Mesendoderm (in vitro differentiated cells): Measurements from ENCODE around the gene PPP3CB.
A peak's percentile ranks its signal among the peaks of the same experiment; 100 is the strongest.

ENCODE experiments used
- DNase-seq: peaks from one replicate; pipeline ENCODE4 v3.0.0; 2013
- H2AK5ac ChIP-seq: 2 replicates; pipeline ENCODE4 v1.6.1; 2013; ENCODE audit warnings: low read length, inconsistent platforms
- H2BK120ac ChIP-seq: 2 replicates; pipeline ENCODE4 v1.6.1; 2013; ENCODE audit warnings: low read depth, mild to moderate bottlenecking, low read length, moderate library complexity, mixed read lengths
- H2BK15ac ChIP-seq: replicated peaks from 2 replicates; pipeline ENCODE4 v1.6.1; 2013; ENCODE audit warnings: low read depth, mild to moderate bottlenecking, moderate library complexity
- H2BK5ac ChIP-seq: 2 replicates; pipeline ENCODE4 v1.6.1; 2013; ENCODE audit warnings: low read length, inconsistent platforms
- H3K18ac ChIP-seq: 2 replicates; pipeline ENCODE4 v1.6.1; 2013; ENCODE audit warnings: mild to moderate bottlenecking, low read length, mixed read lengths
- H3K23ac ChIP-seq: one replicate; pipeline ENCODE4 v1.6.1; 2013; ENCODE audit warnings: low read length
- H3K27ac ChIP-seq: 2 replicates; pipeline ENCODE4 v1.5.1; 2013; ENCODE audit warnings: low read depth, mild to moderate bottlenecking, inconsistent platforms, low read length, moderate library complexity
- H3K27me3 ChIP-seq: 2 replicates; pipeline ENCODE4 v1.6.1; 2013; ENCODE audit warnings: low read length, control low read depth, mild to moderate bottlenecking, inconsistent platforms; ENCODE audit not compliant: insufficient read depth, poor library complexity
- H3K36me3 ChIP-seq: 2 replicates; pipeline ENCODE4 v1.6.1; 2013; ENCODE audit warnings: low read length, inconsistent platforms; ENCODE audit not compliant: control insufficient read depth, insufficient read depth
- H3K4ac ChIP-seq: one replicate; pipeline ENCODE4 v1.6.1; 2013; ENCODE audit warnings: low read depth, mild to moderate bottlenecking, low read length, moderate library complexity
- H3K4me1 ChIP-seq: 2 replicates; pipeline ENCODE4 v1.6.1; 2013; ENCODE audit warnings: low read depth, low read length, inconsistent platforms; ENCODE audit not compliant: control insufficient read depth
- H3K4me2 ChIP-seq: 2 replicates; pipeline ENCODE4 v1.6.1; 2013; ENCODE audit warnings: low read length
- H3K4me3 ChIP-seq: 2 replicates; pipeline ENCODE4 v1.5.1; 2013; ENCODE audit warnings: mild to moderate bottlenecking, low read length
- H3K56ac ChIP-seq: one replicate; pipeline ENCODE4 v1.6.1; 2013; ENCODE audit warnings: low read length
- H3K79me1 ChIP-seq: 2 replicates; pipeline ENCODE4 v1.6.1; 2013; ENCODE audit warnings: low read length, inconsistent platforms
- H3K79me2 ChIP-seq: 2 replicates; pipeline ENCODE4 v1.6.1; 2013; ENCODE audit warnings: mild to moderate bottlenecking, low read length; ENCODE audit not compliant: control insufficient read depth, insufficient read depth
- H3K9ac ChIP-seq: 2 replicates; pipeline ENCODE4 v1.6.1; 2013; ENCODE audit warnings: low read length, inconsistent platforms
- H4K5ac ChIP-seq: one replicate; pipeline ENCODE4 v1.6.1; 2013; ENCODE audit warnings: low read length
- H4K8ac ChIP-seq: one replicate; pipeline ENCODE4 v1.6.1; 2013; ENCODE audit warnings: low read depth, mild to moderate bottlenecking, control low read depth, low read length, moderate library complexity
- WGBS: extraction: QIAGEN DNeasy Blood & Tissue Kit; methylation state at CpG from one replicate; pipeline ENCODE4 v1.1.7; 2013; ENCODE audit warnings: low lambda C conversion rate, missing lambda C conversion rate; ENCODE audit not compliant: insufficient coverage; ENCODE audit errors: extremely low coverage; 5-methylcytosine and 5-hydroxymethylcytosine counted together

Gene PPP3CB

DNA sequence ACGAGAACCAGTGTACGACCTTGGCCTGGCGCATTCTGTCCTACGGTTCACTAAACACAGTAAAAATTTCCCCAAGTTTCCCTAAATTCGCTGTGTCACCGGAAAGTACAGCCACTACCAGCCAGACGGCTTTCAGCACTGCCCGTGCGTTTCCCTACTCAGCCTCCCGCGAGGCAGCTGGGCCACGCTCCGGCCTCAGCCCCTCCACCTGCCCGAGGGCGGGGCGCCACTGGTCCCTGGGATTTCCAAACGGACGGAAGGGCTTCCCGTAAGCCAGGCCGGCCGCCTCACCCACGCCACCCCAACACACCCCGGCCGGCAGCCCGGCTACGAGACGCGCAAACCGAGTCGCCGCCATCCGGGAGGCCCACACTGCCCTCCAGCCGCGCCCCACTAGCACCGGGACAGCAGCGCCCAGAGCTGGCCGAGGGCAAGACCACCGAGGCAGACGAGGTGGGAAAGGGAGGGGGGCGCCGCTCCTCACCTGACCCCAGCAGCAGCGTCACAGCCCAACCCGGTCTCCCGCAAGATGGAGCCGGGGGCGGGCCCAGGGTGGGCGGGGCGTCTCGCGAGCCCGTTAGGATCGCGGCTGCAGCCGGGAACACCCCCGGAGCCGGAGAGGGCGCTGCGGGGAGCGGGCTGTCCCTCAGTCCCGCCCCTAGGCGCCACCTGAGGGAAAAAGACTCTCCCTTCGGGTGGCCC lies 82.1 kb downstream of the PPP3CB start, which contains the start of gene ANXA7:
Gene ANXA7 (minus strand): TSS at position 531 of the 702 bp plus-strand sequence. CDS start 13,202 bp downstream, outside the sequence.
- Histone ChIP-seq H3K4me1 (peaks cover 2% of the 10 kb centered on the region), H2BK5ac (peak within 1 kb of the TSS; percentile 83), H3K9ac (peak within 1 kb of the TSS; percentile 81), H3K27ac (peak within 1 kb of the TSS; percentile 76), H3K23ac (peak within 1 kb of the TSS; percentile 74), H2BK15ac (no peak within 1 kb of the TSS), H3K79me2 (peaks cover 16% of the 10 kb centered on the region), H3K27me3 (no peaks in the 10 kb centered on the region), H4K8ac (peak within 1 kb of the TSS; percentile 41), H3K56ac (peak within 1 kb of the TSS; percentile 99), H2AK5ac (no peak within 1 kb of the TSS), H3K4ac (peak within 1 kb of the TSS; percentile 28), H4K5ac (no peak within 1 kb of the TSS), H3K18ac (peak within 1 kb of the TSS; percentile 76), H2BK120ac (peak within 1 kb of the TSS; percentile 75), H3K36me3 (no peaks in the 10 kb centered on the region), H3K4me3 (peak within 1 kb of the TSS; percentile 42), H3K79me1 (peaks cover 10% of the 10 kb centered on the region), H3K4me2 (peak within 1 kb of the TSS; percentile 71)
- no CpG with 5 or more reads among the region's 62 CpGs for WGBS
- peak; percentile 96 for DNase-seq

GRCh38 chr10:73413108-73413527 lies 82.7 kb downstream of the PPP3CB start:
- H3K79me2 ChIP-seq, result peaks cover 16% of the 10 kb centered on the region
- no peak overlapping the region for H2BK120ac ChIP-seq
- no peak overlapping the region for H2BK15ac ChIP-seq
- H3K27me3 ChIP-seq, result no peaks in the 10 kb centered on the region
- H3K56ac ChIP-seq, result peak overlapping the region; percentile 99
- H3K36me3 ChIP-seq, result no peaks in the 10 kb centered on the region
- WGBS, result no CpG with 5 or more reads among the region's 9 CpGs
- peak overlapping the region; percentile 37 for H3K4me2 ChIP-seq
- peaks cover 11% of the 10 kb centered on the region for H3K79me1 ChIP-seq
- peak; percentile 67 for DNase-seq
- peak overlapping the region; percentile 25 for H3K4ac ChIP-seq
- H4K5ac ChIP-seq, result no peak overlapping the region
- peak overlapping the region; percentile 74 for H3K23ac ChIP-seq
- H3K9ac ChIP-seq, result peak overlapping the region; percentile 64
- peaks cover 2% of the 10 kb centered on the region for H3K4me1 ChIP-seq
- peak overlapping the region; percentile 42 for H3K18ac ChIP-seq
- no peak overlapping the region for H2AK5ac ChIP-seq
- H3K27ac ChIP-seq, result peak overlapping the region; percentile 76
- peak overlapping the region; percentile 42 for H3K4me3 ChIP-seq
- H4K8ac ChIP-seq, result no peak overlapping the region
- no peak overlapping the region for H2BK5ac ChIP-seq

- Histone ChIP-seq H3K36me3 (no peaks in the 10 kb centered on the region), H3K9ac (no peak overlapping the region), H3K23ac (no peak overlapping the region), H3K79me1 (peaks cover 11% of the 10 kb centered on the region), H3K4me2 (no peak overlapping the region), H3K79me2 (peaks cover 22% of the 10 kb centered on the region), H3K18ac (no peak overlapping the region), H3K27me3 (no peaks in the 10 kb centered on the region), H2BK5ac (no peak overlapping the region), H4K8ac (no peak overlapping the region), H2BK15ac (no peak overlapping the region), H3K27ac (no peak overlapping the region), H3K4me1 (peaks cover 2% of the 10 kb centered on the region), H3K56ac (no peak overlapping the region), H3K4ac (no peak overlapping the region), H2BK120ac (no peak overlapping the region), H2AK5ac (no peak overlapping the region), H4K5ac (no peak overlapping the region), H3K4me3 (no peak overlapping the region)
- no peak for DNase-seq
- no CpG with 5 or more reads among the region's 1 CpG for WGBS
Observed at GRCh38 chr10:73410897-73411296, 84.9 kb downstream of the PPP3CB start.

DNA sequence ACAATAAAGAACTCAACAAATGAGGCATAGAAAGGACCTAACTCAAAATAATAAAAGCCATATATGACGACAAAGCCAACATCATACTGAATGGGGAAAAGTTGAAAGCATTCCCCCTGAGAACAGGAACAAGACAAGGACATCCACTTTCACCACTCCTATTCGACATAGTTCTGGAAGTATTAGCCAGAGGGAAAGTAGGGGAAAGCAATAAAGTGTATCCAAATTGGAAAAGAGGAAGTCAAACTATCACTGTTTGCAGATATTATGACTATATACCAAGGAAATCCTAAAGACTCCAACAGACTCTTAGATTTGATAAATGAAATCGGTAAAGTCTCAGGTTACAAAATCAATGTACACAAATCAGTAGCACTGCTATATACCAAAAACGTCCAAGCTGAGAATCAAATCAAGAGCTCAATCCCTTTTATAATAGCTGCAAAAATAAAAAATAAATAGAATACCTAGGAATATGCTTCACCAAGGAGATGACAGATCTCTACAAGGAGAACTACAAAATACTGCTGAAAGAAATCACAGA lies 86.8 kb downstream of the PPP3CB start:
- H3K4ac ChIP-seq, result no peak overlapping the region
- no peak overlapping the region for H3K4me2 ChIP-seq
- H3K4me1 ChIP-seq, result peaks cover 2% of the 10 kb centered on the region
- H3K79me2 ChIP-seq, result peaks cover 22% of the 10 kb centered on the region
- WGBS, result no CpG with 5 or more reads among the region's 4 CpGs
- H3K79me1 ChIP-seq, result peaks cover 11% of the 10 kb centered on the region
- no peak overlapping the region for H3K56ac ChIP-seq
- H3K36me3 ChIP-seq, result no peaks in the 10 kb centered on the region
- no peak overlapping the region for H3K18ac ChIP-seq
- H2BK120ac ChIP-seq, result no peak overlapping the region
- H3K23ac ChIP-seq, result no peak overlapping the region
- H2BK15ac ChIP-seq, result no peak overlapping the region
- no peaks in the 10 kb centered on the region for H3K27me3 ChIP-seq
- no peak overlapping the region for H4K5ac ChIP-seq
- no peak overlapping the region for H3K4me3 ChIP-seq
- H4K8ac ChIP-seq, result no peak overlapping the region
- H2AK5ac ChIP-seq, result no peak overlapping the region
- no peak for DNase-seq
- H3K27ac ChIP-seq, result no peak overlapping the region
- no peak overlapping the region for H3K9ac ChIP-seq
- no peak overlapping the region for H2BK5ac ChIP-seq

- no peak overlapping the region for H3K4me3 ChIP-seq
- H4K5ac ChIP-seq, result no peak overlapping the region
- H3K36me3 ChIP-seq, result no peaks in the 10 kb centered on the region
- no peak overlapping the region for H2BK15ac ChIP-seq
- no peak overlapping the region for H3K9ac ChIP-seq
- H4K8ac ChIP-seq, result no peak overlapping the region
- no peak overlapping the region for H3K23ac ChIP-seq
- no peak overlapping the region for H3K4ac ChIP-seq
- peaks cover 9% of the 10 kb centered on the region for H3K79me1 ChIP-seq
- H3K56ac ChIP-seq, result no peak overlapping the region
- H3K4me2 ChIP-seq, result no peak overlapping the region
- H2AK5ac ChIP-seq, result no peak overlapping the region
- DNase-seq, result no peak
- peaks cover 2% of the 10 kb centered on the region for H3K4me1 ChIP-seq
- H3K27ac ChIP-seq, result no peak overlapping the region
- H3K27me3 ChIP-seq, result no peaks in the 10 kb centered on the region
- no CpG with 5 or more reads among the region's 5 CpGs for WGBS
- H3K79me2 ChIP-seq, result peaks cover 22% of the 10 kb centered on the region
- H3K18ac ChIP-seq, result no peak overlapping the region
- no peak overlapping the region for H2BK5ac ChIP-seq
- peak overlapping the region; percentile 21 for H2BK120ac ChIP-seq
Observed at GRCh38 chr10:73408061-73408460, 87.8 kb downstream of the PPP3CB start.
